GM03348 (cell line): ENCODE data around the gene TOMM5.

Experiments
- DNase-seq: peaks from one replicate; pipeline ENCODE4 v3.0.0; 2012; ENCODE audit warnings: low spot score

Gene TOMM5

DNA sequence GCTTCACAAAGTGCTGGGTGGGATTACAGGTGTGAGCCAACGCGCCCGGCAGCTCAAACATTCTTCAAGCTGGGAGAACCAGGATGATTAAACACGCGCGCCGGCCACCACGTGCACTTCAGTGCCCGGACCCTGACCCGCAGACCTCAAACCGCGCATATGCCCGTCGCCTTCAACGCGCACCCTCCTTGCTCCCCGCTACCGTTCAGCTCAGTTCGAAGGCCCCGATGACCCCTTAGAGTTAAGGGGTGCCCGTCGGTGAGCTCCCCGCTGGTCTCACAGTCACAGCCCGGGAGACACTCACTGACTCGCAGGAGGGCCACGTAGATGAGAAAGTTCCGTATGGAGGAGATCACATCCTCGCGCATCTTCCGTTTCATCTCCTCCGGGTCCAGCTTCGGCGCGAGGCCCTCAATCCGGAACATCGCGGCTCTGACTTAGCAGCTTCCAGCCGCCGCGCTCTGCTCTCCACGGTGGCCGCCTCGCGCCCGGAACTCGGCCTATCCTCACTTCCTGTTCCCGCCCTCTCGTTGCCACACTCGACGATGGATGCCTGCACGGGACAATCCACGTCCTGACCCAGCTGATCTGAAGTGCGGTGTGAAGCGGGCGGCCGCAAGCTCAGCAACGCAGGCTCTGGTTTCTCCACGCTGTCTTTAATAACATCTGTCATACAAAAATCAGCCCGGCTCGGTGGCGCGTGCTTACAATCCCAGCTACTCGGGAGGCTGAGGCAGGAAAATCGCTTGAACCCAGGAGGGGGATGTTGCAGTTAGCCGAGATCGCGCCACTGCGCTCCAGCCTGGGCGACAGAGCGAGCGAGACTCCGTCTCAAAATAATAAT, at the start of gene TOMM5:
TSS of gene TOMM5 (minus strand) at position 490 of the 844 bp plus-strand sequence. CDS start at position 425, 65 bp downstream.
- DNase-seq = peak; percentile 93

DNA sequence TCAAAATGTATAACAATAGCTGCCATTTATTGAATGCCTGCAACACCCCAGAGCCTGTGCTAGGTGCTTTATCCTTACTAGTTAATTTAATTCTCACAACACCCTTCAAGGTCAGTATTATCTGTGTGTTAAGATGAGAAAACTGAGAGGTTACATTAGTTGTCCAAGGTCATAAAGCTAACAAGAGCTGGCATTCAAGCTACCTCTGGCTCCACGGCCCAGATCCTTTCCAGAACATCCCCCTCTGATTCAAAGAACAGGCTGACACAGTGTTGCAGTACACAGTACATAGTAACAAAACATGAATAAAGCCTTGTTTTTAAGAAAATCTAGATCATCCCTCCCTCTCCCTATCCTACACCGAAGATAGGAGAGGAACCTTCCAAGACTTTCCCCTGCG, 48.9 kb upstream of the TOMM5 start:
- DNase-seq = no peak

- DNase-seq = no peak
Measured at GRCh38 chr9:37640246-37640645, 47.8 kb upstream of the TOMM5 start.

DNA sequence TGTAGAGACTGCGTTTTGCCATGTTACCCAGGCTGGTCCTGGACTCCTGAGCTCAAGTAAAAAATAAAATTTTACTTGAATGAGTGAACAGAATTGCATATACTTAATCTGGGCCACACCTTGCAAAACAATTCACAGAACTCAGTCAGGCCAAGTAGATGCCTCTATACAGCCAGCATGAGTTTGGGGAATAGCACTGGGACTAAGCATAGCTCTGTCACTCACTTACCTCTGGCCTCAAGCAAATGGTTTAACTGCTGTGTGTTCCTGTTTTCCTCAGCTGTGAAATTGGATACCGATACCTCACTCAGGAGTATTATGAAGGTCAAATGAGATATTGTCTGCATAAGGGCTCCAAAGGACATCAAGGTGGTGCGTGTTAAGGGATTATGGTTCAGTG, 47.4 kb upstream of the TOMM5 start:
- no peak for DNase-seq

GRCh38 chr9:37639109-37639762, 46.8 kb upstream of the TOMM5 start:
- no peak for DNase-seq

GRCh38 chr9:37636511-37637448, 44.4 kb upstream of the TOMM5 start:
- DNase-seq = no peak

DNA sequence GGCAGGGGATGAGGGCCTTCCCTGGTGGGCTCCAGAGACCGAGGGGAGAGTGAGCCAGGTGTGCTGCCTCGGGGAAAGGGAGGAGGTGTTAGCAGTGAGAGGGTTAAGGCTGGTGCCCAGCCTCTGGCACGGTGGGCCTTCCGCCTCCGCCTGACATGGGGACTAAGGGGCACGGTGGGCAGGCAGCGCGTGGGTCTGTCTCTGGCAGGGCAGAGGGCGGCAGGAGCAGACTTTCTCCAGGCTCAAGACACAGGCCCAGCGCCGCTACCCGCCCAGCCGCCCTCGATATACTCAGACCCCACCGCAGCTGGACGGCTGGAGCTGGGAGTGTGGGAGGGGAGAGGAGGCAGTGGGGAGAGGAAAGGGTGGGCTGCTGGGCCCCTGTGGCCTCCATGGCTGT, 43.4 kb upstream of the TOMM5 start:
- no peak for DNase-seq

DNA sequence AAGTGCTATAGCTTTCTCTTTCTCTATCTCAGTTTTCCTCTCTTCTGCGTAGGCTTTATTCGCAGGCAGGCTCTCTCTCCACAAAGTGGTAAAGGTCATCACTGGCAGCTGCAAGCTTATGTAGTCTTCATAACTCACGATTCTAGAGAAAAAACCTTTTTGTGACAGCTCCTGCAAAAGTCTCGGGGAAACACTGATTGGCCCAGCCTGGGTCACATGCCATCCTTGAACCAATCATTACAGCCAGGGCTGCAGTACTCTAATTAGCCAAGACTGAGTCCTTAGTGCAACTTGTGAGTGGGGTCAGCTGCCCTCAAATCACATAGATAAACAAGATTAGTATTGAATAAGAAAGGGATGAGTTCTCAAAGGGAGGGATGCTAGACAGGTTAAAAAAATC, 40.1 kb upstream of the TOMM5 start:
- no peak for DNase-seq

- no peak for DNase-seq
Measured at GRCh38 chr9:37626708-37627292, 34.4 kb upstream of the TOMM5 start.

DNA sequence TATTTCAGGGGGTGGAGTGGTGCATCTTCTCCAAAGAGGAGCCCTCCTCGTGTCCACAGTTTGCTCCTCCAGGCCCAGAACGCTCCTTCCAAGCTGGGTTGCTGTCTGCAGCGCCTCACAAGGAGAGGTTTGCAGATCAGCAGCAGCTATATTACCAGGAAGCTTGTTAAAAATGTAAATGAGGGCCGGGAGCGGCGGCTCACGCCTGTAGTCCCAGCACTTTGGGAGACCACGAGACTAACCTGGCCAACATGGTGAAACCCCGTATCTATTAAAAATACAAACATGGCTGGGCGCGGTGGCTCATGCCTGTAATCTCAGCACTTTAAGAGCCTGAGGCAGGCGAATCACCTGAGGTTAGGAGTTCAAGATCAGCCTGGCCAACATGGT, 33.4 kb upstream of the TOMM5 start:
- no peak for DNase-seq

DNA sequence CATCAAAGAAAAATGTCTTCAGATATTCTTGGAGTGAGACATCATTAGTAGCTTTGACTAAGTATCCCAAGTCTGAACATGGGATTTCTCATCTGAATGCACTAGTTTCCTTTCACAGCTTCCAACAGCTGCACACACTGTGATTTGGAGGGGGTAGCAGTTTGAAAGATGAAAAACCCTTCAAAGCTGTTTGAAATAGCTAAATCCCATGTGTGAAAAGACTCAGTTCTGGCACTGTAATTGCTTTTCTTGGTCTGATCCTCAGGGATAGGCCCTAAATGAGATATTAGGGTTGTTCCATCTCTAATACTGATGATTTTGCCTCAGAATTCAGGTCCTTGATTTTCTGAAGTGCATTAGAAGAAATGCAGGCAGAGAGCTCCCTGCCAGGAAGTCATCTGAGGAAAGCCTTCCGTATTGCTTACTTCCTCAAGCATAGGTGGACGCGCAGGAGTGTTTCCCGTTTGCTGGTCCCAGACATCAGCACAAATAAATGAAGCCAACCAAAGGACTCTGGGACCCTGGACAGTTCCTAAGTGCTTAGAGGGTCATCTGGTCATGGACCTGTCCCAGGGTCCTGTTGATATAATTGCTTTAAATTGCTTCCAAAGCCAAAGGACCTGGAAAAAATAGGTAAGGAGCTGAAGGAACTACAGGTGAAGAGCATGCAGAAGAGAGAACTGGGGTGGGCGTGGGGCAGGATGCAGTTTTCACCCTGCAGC, 32.8 kb upstream of the TOMM5 start:
- DNase-seq = no peak

DNA sequence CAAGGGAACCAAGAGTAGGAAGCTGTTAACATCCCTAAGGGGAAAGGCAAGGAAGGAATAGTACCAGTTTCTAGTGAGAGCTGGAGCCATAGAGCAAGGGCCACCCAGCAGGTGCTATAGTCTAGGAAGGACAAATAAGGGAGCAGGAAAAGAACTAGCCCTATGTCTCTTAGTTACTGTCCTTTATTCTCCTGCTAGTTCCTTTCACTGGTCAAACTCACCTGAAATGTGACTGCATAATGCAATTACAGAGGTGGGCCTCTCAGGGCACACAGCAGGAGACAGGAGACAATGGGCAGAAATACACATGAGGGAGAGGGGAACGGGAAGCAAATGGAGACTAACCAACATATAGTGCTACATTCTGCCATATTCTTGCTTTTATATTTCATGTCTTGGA, 31.7 kb upstream of the TOMM5 start:
- no peak for DNase-seq

DNA sequence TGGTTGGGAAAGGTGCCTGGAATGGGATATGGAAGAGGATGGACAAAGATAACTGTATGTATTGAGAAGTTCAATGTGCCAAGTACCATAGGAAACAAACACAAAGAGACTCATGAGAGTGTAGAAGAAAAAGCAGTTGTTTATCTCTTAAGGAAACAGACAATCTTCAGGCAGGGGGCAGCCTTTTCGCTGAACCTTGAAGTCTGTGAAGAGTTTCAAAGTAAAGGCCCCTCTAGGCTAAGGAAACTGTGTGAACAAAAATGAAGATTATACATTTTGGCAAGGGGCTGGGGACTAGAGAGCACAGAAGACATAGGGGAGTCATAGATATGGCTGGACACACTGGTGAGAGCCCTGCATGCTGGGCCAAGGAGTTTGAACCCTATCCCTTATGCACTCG, 30.9 kb upstream of the TOMM5 start:
- no peak for DNase-seq

DNA sequence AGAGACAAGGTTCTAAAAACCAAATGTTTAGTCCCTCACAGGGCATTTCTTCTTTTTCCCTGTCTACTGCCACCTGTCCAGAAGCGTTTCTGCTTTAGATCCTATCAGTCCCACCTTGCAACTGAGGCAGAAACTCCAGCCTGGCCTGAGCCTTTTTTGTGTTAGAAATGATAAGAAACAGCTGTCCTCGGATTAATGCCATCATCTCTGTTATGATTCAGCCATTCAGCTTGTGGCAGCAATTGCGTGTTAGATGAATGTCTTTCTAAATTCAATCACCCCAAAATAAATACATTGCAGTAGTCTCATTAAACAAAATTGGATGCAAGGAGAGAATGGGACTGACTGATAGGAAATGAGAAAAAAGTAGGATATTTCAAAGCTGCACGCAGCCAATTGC, 30.1 kb upstream of the TOMM5 start:
- peak; percentile 40 for DNase-seq

DNA sequence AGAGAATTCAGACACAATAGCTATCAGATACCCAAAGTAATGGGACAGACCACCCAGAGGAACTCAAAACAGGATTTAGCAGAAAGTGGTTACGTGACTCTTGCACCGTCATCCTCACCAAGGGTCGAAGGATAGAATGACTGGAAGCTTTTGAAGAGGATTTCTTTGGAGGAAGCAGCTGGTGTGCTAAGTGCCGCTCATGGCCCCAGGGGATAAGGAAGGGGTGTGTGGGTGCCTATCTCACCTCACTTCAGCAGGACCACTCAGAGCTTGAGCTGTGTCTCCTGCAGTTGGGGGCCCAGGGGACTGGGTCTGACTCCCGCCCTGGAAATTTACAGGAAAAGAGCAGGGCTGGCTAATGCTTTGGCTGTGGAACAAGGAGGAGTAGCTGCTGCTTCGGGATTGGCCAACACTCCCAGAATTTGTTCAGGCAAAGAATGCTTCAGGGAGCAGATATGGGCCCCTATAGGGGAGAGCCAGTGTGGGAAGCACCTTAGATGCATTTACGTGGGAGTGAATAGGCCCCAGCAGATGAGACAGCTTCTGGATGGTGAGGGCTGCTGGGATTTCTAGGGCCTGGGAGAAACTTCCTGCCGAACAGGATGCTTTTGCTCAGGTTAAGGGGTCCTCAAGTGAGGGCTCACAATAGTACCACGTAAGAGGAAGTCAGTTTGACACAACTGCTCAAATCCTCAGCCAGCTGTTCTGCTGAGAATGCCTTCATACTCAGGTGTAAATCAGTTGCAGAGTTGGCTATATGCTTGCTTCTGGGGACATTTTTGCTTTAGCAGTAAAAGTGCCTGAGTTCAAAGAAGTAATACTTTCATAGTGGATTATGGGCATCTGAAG, 29.1 kb upstream of the TOMM5 start:
- no peak for DNase-seq

DNA sequence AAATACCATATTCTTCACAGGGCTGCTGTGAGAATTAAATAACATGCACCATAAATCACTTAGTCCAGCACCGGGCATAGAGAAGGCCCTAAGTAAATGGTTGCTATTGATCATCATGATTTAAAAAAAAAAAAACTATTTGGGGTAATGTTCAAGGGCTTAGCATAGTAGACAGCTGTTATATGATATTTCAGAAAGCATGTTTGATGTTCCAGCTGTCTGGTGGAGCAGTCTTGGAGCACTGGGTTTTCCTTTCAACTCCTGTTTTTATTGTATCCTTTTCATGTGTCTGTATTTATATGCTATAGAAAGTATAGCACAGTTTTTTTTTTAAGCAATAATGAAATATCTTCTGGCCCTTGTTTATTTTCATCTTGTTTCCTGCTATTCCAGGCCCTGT, 28.0 kb upstream of the TOMM5 start:
- no peak for DNase-seq

GRCh38 chr9:37619806-37620205, 27.4 kb upstream of the TOMM5 start:
- no peak for DNase-seq

- DNase-seq = peak; percentile 43
Measured at GRCh38 chr9:37618817-37619216, 26.4 kb upstream of the TOMM5 start.

- peak; percentile 52 for DNase-seq
Measured at GRCh38 chr9:37617832-37618231, 25.4 kb upstream of the TOMM5 start.

GRCh38 chr9:37617161-37617560, 24.8 kb upstream of the TOMM5 start:
- no peak for DNase-seq

DNA sequence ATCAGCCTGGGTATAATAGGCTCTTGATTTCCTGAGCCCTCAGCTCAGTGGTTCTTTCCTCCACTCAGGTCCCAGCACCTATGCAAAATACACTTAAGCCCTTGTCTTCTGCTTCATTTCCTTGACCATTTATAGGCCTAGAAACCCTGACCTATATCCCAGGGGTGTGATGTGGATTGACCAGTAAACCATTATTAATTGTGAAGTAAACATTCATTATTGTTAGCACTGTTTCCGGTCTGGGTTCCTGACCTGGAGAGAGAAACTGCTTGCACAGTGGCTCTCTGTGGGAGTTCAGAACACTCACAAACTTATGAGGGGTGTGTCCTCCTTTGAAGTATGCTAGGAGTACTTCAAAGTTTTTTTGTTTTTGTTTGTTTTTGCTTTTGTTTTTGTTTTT, 19.6 kb upstream of the TOMM5 start:
- DNase-seq = no peak
